Endodermal cell (in vitro differentiated cells): ENCODE results near the gene ZNF684. TPM values are rescaled to one million over a fixed set of nuclear protein-coding genes. Genes with fewer than 3 reads are reported as not detected.

Experiments
- DNase-seq: peaks from one replicate; pipeline ENCODE4 v3.0.0-alpha.2; 2017
- H3K27ac ChIP-seq: 2 replicates; pipeline ENCODE4 v1.5.1; 2013; ENCODE audit warnings: mild to moderate bottlenecking, low read depth, low read length, moderate library complexity
- H3K27me3 ChIP-seq: 2 replicates; pipeline ENCODE4 v1.6.1; 2013; ENCODE audit warnings: mild to moderate bottlenecking, low read length, moderate library complexity; ENCODE audit not compliant: insufficient read depth, control insufficient read depth, poor library complexity, severe bottlenecking
- H3K36me3 ChIP-seq: 2 replicates; pipeline ENCODE4 v1.7.0; 2013; ENCODE audit warnings: mild to moderate bottlenecking, low read length, moderate library complexity; ENCODE audit not compliant: control insufficient read depth, insufficient read depth
- H3K4me1 ChIP-seq: one replicate; pipeline ENCODE4 v1.7.0; 2013; ENCODE audit warnings: low read length; ENCODE audit not compliant: control insufficient read depth, insufficient read depth
- H3K4me3 ChIP-seq: 2 replicates; pipeline ENCODE4 v1.5.1; 2013; ENCODE audit warnings: mild to moderate bottlenecking, low read length, moderate library complexity
- H3K9ac ChIP-seq: 2 replicates; pipeline ENCODE4 v1.6.1; 2013; ENCODE audit warnings: mild to moderate bottlenecking, low read length, moderate library complexity; ENCODE audit not compliant: poor library complexity, severe bottlenecking; ENCODE audit errors: extremely low read depth
- H3K9me3 ChIP-seq: 2 replicates; pipeline ENCODE4 v1.6.1; 2013; ENCODE audit warnings: mild to moderate bottlenecking, low read length, moderate library complexity; ENCODE audit not compliant: control insufficient read depth
- H3K27ac Mint-ChIP-seq: 2 replicates; pipeline ENCODE4 v1.8.0; 2020; ENCODE audit warnings: mixed read lengths
- H3K27me3 Mint-ChIP-seq: 2 replicates; pipeline ENCODE4 v1.8.0; 2021; ENCODE audit warnings: mild to moderate bottlenecking, mixed read lengths; ENCODE audit not compliant: insufficient read depth
- H3K36me3 Mint-ChIP-seq: 2 replicates; pipeline ENCODE4 v1.8.0; 2020; ENCODE audit warnings: low read depth, mixed read lengths
- H3K4me1 Mint-ChIP-seq: 2 replicates; pipeline ENCODE4 v1.8.0; 2020; ENCODE audit warnings: mixed read lengths
- H3K4me3 Mint-ChIP-seq: 2 replicates; pipeline ENCODE4 v1.8.0; 2020; ENCODE audit warnings: mild to moderate bottlenecking, moderate library complexity, mixed read lengths
- H3K9me3 Mint-ChIP-seq: 2 replicates; pipeline ENCODE4 v1.8.0; 2020; ENCODE audit warnings: mild to moderate bottlenecking, mixed read lengths
- WGBS, 2 experiments: methylation state at CpG; one replicate each; pipeline versions ENCODE4 v1.1.5 to v1.1.7; 2013; ENCODE audit warnings: missing lambda C conversion rate in 2 of 2, mixed read lengths in 1 of 2; ENCODE audit not compliant: insufficient coverage in 1 of 2, insufficient read length in 1 of 2; 5-methylcytosine and 5-hydroxymethylcytosine counted together
- total RNA-seq, 2 donors: library from RNA; stranded (reverse); fragmentation: NEBNext Ultra II Directional in 1 of 2; extraction: Animal tissue kit (Norgen Biotek cat#: 25700) in 1 of 2; gene quantifications; 2 replicates in 1 of 2; 3 replicates in 1 of 2; pipeline ENCODE4 v1.2.1, GENCODE V29; 2021
- TF ChIP-seq, protein P1 (sequence below): fragments of 200-600 bp; sonication (generic); conservative IDR thresholded peaks from 2 replicates; pipeline ENCODE4 v1.5.0; 2021; ENCODE audit warnings: antibody characterized with exemption, mild to moderate bottlenecking

ZNF684 gene
- total RNA-seq, 2 donors from 2014 or later: 5.1 to 10.4 TPM

DNA sequence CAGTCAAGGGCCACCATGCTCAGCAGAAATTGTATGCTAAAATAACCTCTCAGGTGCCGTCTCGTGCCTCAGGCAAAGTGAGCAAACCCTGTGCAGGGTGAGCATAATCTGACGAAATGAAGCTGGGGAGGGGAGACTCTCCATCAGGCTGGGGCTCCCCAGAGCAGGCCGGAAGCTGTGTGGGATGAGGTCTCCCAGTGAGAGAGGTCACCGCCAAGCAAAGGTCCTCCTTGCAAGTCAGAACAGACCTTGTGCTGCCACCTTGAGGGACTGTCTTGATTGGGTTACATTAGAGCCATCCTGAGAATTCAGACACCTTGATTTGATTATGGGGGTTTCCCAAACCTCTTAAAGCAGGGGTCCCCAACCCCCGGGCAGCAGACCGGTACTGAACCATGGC is 64.2 kb downstream of the ZNF684 start:
- TF ChIP-seq, protein P1, sequence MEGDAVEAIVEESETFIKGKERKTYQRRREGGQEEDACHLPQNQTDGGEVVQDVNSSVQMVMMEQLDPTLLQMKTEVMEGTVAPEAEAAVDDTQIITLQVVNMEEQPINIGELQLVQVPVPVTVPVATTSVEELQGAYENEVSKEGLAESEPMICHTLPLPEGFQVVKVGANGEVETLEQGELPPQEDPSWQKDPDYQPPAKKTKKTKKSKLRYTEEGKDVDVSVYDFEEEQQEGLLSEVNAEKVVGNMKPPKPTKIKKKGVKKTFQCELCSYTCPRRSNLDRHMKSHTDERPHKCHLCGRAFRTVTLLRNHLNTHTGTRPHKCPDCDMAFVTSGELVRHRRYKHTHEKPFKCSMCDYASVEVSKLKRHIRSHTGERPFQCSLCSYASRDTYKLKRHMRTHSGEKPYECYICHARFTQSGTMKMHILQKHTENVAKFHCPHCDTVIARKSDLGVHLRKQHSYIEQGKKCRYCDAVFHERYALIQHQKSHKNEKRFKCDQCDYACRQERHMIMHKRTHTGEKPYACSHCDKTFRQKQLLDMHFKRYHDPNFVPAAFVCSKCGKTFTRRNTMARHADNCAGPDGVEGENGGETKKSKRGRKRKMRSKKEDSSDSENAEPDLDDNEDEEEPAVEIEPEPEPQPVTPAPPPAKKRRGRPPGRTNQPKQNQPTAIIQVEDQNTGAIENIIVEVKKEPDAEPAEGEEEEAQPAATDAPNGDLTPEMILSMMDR: no peak
- Histone ChIP-seq H3K9me3 (peaks cover 6% of the 10 kb centered on the region), H3K9ac (no peak overlapping the region), H3K36me3 (no peaks in the 10 kb centered on the region), H3K4me1 (no peaks in the 10 kb centered on the region), H3K27me3 (no peaks in the 10 kb centered on the region), H3K27ac (no peak overlapping the region), H3K4me3 (no peak overlapping the region)
- H3K27me3 Mint-ChIP-seq: peaks cover 4% of the 10 kb centered on the region
- H3K4me1 Mint-ChIP-seq: no peaks in the 10 kb centered on the region
- H3K36me3 Mint-ChIP-seq: no peaks in the 10 kb centered on the region
- 91 to 92% methylated on average over 5 to 7 of the region's 7 CpGs for WGBS, 2 experiments
- no peak overlapping the region for H3K4me3 Mint-ChIP-seq
- no peak overlapping the region for H3K27ac Mint-ChIP-seq
- no peak for DNase-seq
- peaks cover 23% of the 10 kb centered on the region for H3K9me3 Mint-ChIP-seq

Other genes starting within 250 kb of the ZNF684 start
- 100 to 1,000 TPM; 295 to 470 TPM for gene COL9A2, start 214.4 kb upstream of the ZNF684 start, total RNA-seq
- gene SMAP2, start 157.9 kb upstream of the ZNF684 start, total RNA-seq: 10 to 100 TPM; 21.9 to 22.3 TPM
- gene ZFP69B, start 81.2 kb upstream of the ZNF684 start, total RNA-seq: 10 to 100 TPM in 1 of 2 donors, 1 to 10 TPM in 1; 7.7 to 10.3 TPM
- 1 to 10 TPM; 4.9 to 6.0 TPM for gene ZFP69, start 54.3 kb upstream of the ZNF684 start, total RNA-seq
- 10 to 100 TPM in 1 of 2 donors, 1 to 10 TPM in 1; 8.6 to 13.3 TPM for gene EXO5, start 22.9 kb upstream of the ZNF684 start, total RNA-seq
- gene RIMS3, start 134.0 kb downstream of the ZNF684 start, total RNA-seq: 10 to 100 TPM in 1 of 2 donors, 1 to 10 TPM in 1; 8.0 to 12.0 TPM
- 10 to 100 TPM; 43.6 to 59.0 TPM for gene NFYC, start 160.1 kb downstream of the ZNF684 start, total RNA-seq